ENCODE data around the gene CPD. TPM values are rescaled to one million over a fixed set of nuclear protein-coding genes. Genes with fewer than 3 reads are reported as not detected.
"Not testable (repeated sequence)": the region's sequence is repeated elsewhere in the genome, so short reads cannot be mapped to it uniquely, and the experiment has no call there.

The CPD gene
- polyA plus RNA-seq, 5 donors, result 30.8 to 55.6 (median 47.6) TPM

GRCh38 chr17:30351263-30351662, 27.5 kb upstream of the CPD start:
- DNase-seq, result not testable (repeated sequence)

DNA sequence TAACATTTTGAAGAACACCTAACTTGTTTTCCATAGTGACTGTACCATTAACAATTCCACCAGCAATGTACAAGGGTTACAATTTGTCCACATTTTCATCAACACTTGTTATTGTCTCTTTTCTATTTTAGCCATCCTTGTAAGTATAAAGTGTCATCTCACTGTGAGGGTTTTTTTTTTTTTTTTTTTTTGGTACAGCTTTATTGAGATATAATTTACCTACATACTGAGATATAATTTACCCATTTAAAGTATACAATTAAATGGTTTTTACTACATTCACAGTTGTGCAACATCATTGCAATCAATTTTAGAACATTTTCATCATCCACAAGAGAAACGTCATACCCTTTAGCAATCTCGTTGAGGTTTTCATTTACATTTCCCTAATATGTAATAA, 27.0 kb upstream of the CPD start:
- no peak for DNase-seq

DNA sequence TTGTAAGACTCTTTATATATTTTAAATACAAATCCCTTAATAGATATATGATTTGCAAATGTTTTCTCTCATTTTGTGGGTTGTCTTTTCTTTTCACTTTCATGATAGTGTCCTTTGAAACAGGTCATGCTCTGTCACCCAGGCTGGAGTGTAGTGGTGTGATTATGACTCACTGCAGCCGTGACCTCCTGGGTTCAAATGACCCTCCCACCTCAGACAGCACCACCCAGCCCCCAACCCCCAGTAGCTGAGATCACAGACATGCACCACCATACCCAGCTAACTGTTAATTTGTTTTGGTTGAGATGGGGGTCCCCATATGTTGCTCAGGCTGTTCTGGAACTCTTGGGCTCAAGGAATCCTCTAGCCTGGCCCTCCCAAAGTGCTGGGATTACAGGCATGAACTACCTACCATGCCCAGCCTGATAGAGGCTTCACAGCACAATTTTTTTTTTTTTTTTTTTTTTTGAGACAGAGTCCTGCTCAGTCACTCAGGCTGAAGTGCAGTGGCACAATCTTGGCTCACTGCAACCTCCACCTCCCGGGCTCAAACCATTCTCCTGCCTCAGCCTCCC, 26.4 kb upstream of the CPD start:
- no peak for DNase-seq

GRCh38 chr17:30354701-30355100, 24.0 kb upstream of the CPD start:
- no peak for DNase-seq

DNA sequence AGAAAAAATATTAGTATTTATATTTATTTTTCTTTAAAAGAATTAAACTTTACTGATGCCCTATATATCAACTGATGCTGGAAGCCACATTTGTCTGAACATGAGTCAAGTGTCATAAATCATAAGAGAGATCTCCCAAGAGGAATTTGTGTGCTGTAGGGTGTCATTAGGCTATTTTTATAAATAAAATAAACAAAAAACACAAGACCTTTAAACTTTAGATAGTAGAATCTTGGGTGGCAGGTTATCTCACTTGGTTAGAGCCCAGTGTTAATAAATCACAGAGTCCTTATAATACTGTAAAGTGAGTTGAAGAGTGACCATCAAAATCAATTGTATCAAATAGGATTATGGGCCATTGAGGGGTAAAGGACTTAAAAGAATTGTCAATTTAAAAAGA, 21.3 kb upstream of the CPD start:
- no peak for DNase-seq

GRCh38 chr17:30358055-30358760, 20.5 kb upstream of the CPD start:
- no peak for DNase-seq

- DNase-seq, result no peak
Measured at GRCh38 chr17:30360086-30360808, 18.5 kb upstream of the CPD start.

DNA sequence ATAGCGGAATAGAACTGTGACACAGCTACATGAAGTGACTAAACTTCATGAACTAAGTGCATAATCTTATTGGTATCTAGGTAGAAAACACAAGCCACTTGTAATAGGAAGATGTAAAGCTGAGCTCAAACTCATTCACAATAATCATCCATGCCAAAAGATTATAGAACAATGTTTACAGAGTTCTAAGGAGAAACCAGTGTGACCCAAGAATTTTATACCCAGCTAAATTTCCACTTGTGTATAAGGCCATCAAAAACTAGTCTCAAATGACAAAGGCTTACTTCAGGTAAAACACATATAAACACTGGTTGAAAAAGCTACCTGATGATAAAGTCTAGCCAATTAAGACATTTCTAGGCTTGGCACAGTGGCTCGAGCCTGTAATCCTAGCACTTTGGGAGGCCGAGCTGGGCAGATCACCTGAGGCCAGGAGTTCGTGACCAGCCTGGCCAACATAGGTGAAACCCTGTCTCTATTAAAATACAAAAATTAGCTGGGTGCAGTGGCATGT, 16.9 kb upstream of the CPD start:
- no peak for DNase-seq

DNA sequence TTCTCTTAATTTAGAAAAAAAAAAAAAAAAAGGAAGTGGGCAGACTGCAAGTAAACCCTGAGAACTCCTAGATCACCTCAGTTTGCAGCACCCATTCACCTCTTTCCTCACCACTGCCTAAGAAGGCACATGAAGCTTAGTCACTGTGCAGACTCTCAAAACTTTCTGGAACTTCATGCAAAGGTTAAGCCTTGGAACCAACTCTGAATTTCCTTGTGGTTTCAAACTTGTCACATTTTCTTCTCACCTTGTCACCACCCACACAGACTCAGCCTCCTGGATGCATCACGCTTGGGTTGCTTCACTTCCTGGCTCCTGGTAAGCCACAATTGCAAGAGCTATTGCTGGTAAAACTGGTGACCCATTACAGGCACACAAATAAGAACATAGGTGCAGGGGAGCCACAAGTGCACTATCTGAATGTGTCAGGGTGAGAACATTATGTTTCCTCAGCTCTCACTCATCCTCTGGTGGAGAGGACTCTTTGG, 15.0 kb upstream of the CPD start:
- DNase-seq, result no peak

DNA sequence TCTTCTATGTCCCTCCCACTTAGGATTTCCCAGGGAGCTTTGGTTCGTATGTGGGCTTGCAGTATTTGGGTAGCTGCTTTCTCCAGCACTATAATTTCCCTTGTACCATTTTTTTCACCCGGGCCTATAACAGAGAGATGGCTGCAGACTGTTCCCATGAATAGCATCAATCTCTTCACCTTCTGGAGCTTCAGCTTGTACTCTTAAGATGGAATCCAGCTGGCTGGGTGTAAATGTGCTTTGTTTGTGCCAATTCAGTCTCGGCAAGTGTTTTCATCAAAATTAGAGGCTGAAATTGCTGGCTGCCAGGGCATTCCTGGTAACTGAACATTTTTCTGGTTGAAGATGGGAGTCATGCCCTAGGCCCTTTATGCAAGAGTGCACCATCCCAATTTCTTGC, 12.2 kb upstream of the CPD start:
- DNase-seq, result no peak

DNA sequence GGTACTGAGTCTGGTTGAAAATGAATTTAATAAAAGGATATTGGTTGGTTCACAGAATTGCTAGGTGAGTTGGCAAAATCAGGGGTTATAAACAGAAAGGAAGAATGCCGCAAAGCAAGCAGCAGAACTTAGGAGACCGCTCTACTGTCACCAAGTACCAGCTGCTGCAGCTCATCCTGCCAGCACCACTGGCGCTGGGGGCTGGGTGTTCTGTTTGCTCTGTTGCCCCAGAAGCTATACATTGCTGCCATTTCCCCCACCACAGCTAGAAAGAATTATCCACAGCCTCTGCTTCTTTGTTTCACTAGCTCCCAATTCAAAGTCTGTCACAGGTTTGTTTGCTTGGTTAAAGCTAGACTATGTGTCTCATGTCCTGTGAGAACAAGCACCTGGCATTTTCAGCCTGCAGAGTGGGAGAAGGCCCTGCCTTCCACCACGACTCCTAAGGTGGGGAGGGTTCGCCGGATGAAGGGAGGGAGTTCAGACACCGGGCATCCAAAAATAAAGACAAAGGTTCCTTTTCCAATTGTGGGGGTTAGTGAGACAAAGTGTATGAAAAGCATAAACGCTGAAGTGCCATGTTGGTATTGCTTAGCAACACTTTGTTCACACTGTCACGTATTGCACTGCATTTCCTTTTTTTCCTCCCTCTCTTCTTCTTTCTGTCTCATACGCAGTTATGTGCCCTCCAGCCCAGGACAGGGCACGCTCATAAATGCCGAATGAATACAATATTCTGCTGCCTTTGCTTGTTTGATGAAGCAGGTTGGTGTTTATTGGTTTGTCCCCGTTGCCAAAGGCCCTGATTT, 9.6 kb upstream of the CPD start:
- DNase-seq, result no peak

DNA sequence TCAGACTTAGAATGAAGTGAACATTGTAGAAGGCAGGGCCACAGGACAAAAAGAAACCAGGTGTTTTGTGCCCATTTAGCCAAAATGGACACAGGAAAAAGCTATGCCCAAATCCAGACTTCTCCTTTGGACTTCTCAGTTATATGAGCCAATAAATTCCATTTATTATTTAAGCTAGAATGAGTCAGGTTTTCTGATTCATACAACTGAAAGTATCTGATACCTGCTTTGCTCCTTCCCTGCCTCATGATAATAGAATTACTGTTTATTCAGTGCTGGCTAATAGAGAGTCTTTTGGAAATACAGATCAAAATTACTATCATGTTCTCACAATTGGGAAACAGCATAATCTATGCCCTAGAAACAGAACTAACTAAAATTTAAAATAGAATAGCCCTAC, 8.7 kb upstream of the CPD start:
- DNase-seq, result no peak

DNA sequence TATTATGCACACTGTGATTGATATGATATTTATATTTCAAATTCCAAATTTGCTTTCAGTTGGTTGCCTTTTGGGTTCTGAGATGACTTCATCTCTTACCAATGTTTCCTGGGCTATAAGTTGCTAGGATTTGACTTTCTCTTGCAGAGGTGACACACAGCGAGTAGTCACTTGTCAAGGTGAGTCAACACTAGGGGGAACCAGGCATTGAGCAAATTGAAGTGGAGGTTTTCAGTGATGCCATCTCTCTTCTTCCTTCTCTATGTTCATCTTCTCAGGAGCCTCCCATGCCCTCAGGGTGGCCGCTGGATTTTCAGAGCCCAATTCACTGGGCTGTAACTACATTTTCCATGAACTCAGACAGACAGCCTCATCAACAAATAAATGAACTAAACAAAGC, 6.0 kb upstream of the CPD start:
- no peak for DNase-seq

DNA sequence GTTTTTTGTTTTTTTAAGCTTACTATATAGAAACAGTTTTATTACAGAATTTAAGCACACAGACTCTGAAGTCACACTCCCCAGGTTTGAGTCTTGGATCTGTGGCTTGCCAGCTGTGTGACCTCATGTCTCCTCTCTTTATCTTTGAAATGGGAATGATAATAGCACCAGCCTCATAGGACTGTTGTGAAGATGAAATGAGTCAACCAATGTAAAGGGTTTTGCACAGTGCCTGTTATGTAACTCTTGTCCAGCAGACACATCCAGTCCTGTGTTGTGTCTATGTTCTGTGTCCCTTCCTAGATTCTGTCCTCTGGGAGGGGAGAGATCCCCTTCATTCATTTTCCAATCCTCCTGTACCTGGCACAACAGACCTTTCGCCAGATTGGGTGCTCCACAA, 3.1 kb upstream of the CPD start:
- no peak for DNase-seq

DNA sequence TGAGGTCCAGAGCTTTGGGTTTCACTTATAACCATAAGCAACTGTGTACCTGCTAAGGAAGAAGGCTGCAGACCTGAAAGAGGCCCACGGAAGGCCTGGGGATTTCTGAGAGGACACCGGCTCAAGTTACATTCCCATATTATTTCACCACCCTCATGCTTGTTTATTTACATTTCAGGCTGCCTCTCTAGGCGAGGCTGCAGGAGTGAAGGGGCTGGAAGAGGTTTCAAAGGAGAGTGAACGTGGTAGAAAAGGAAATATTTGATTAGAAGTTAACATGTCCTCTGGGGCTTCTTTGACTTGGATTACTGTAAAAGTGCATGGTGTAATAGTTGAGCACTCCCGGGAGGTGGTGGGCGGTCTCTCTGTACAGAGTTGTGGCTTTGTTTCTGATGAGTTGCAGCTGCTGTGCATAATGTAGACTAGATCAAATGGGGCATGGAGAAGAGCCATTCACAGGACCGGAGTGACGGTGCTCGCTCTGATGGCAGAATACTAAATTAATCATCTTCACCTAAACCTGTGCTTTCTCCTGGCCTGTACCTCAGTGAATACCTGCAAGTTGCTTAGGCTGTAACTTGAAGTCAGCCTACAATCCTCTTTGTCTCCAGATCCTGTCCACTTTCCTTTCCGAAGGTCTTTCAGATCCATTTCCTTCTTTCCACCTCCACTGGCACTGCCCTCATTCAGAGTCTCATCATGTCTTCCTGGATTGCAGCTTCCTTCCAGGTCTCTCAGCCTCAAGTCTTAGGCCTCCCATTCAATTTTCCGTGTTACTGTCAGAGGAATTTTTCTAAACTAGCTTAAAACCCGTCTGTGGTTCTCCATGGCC, 1.9 kb upstream of the CPD start:
- peak; percentile 79 to 83 for DNase-seq

DNA sequence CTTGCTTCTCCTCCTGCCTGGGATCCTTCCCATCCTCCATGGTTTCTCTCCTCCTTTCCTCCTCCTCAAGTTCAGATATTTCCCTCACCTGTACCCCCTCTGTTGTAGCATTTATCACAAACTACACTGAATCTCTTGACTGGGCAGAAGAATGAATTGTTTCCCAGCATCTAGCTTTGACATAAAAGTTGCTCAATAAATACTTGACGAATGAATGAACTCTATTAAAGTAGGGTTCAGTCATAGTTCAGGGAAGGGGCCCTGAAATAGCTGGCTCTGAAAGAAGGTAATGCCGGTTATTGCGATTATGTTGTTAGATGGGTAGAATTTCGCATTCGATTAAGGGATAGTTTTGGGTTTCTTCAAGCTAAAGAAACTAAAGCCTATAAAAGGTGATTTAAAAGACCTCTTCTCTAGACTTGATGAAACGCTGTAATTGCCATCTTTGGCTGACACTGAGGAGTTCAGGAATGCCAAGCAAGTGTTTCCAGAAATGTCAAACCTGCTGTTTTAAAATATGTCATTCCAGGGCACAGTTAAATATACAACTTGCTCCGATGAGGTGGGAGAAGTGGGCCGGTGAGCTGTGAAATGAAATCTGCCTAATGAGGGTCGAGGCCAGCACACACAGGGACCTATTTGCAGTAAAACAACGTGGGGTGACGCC, 1.0 kb upstream of the CPD start:
- DNase-seq, result no peak

- no peak for DNase-seq
Measured at GRCh38 chr17:30378241-30378824, 394 bp upstream of the CPD start.

DNA sequence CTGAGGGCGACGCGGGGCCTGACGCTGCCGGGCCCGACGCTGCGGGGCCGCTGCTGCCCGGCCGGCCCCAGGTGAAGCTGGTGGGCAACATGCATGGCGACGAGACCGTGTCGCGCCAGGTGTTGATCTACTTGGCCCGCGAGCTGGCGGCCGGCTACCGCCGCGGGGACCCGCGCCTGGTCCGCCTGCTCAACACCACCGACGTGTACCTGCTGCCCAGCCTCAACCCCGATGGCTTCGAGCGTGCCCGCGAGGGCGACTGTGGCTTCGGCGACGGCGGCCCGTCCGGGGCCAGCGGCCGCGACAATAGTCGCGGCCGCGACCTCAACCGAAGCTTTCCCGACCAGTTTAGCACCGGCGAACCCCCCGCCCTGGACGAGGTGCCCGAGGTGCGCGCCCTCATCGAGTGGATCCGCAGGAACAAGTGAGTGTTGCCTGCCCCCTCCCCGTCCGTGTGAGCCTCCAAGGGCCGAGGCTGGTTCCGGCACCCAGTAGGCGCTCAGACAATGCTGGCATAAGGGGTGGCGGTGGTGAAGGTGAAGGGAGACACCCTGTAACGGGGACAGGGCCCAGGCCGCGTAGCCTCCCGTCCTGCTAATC, 676 bp downstream of the CPD start:
- no peak for DNase-seq

- no peak for DNase-seq
Measured at GRCh38 chr17:30379903-30380381, 1.2 kb downstream of the CPD start.

Data from right lung (tissue), 5 donors.